Inflammatory macrophage (primary cell): ENCODE measurements around the gene PRKN.

ENCODE experiments used
- DNase-seq, 2 donors: peaks; one replicate each; pipeline ENCODE4 v3.0.0-alpha.2; 2020 to 2022

The PRKN gene

DNA sequence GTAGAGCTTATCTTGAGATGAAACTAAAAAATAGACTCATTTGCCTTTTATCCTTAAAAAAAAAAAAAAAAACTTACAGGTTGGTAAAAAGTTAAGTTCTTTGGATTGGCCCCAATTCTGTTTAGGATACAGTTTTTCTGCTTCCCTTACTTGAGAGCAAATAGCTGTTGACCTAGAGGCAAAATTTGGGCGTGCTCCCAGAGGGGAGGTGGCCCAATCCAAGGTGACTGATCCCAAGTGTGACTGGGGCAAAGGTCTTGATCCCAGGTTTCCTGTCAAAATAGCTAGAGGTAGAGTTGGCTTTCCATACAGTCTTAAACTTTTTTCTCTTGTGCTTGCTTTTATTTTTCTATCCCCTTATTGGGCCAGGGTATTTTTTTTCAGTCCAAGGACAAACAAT is 1089.9 kb downstream of the PRKN start:
- no peak for DNase-seq

GRCh38 chr6:161636882-161637430 is 1090.6 kb downstream of the PRKN start:
- no peak for DNase-seq

GRCh38 chr6:161635975-161636374 is 1091.6 kb downstream of the PRKN start:
- no peak for DNase-seq

DNA sequence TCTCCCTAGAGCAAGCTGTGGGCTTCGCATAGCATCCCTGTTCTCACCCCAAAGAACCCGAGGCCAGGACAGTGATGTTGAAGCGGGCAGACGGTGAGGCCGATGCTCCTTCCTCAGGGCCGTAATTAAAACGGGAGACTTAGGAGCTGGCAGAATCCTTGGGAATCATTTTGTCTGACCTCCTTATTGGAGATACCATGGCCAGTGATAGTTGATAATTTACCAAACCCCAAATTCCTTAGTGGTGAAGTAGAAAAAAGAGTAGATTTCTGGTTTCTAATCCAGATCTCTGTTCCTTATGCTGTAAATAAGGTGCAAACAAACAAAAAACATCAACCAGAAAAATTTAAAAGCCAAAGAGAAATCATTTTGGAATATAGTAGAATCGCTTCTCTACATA is 1092.7 kb downstream of the PRKN start:
- no peak for DNase-seq

DNA sequence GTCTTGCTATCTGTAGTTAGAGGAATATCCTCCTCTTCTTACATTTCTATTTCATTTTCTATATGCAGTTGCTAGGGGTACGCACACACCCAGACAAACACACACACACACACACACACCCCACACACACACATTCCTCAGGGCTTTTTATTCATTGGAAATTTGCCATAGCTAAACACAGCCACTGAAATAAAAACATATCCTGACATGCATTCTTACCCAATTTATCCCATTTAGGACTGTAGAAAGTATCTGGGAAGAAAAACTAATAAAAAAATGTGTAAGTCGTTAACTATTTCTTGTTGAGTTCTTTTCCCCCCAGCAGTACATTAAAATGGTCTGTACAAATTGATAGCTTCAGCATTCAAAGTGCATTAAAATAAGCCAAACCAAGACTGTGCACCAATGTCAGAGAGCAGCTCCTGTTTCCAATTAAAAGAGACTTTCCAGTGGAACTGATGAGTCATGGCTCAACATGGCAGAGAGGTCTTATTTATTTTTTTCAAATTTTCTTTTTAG is 1095.8 kb downstream of the PRKN start:
- DNase-seq = no peak

GRCh38 chr6:161630674-161631073 is 1096.9 kb downstream of the PRKN start:
- DNase-seq = no peak

DNA sequence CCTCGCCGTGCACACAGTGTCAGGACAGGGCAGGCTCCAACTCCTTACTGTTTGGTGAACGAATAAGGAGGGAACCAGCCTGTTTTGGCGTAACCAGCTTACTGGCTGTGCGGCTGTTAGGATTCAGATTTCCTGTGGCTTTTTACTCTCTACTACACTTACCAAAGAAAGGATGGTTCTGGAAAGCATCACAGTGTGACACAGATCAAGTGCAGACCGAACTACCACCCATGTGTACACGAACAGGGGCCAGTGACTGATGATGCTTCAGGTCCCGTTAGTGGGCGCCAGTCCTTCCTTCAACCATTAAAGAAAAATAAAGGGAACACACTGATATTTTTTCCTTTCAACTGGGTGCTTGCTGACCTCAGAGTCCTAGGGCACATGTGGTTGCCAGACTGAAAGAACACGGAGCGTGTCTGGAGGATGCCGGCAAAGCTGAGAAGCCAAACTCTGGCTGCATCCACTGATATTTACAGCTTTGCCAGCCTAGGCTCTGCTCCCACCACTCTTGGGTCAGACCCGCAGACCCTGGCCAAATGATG is 1101.4 kb downstream of the PRKN start:
- no peak for DNase-seq

GRCh38 chr6:161624111-161624510 is 1103.5 kb downstream of the PRKN start:
- DNase-seq = no peak

DNA sequence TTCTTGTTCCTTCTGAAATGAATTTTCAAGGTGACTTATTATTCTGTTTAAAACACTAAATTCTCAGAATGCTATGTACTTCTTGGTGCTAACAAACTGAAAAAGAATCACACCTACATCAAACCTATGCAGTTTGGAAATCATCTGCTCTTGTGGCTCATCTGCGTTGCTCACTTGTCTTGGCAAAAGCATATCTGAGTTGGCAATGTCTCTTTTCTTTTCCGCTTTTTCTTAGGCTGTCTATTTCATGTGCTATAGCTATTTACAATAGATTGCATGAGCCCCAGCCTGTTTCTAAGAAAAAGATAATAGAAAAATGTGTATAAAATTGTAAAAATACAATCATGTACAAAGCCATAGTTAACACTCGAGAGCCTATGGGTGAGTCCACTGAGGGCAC is 1104.8 kb downstream of the PRKN start:
- no peak for DNase-seq

- no peak for DNase-seq
Measured at GRCh38 chr6:161618831-161619454, 1108.6 kb downstream of the PRKN start.

GRCh38 chr6:161613711-161614110 is 1113.9 kb downstream of the PRKN start:
- DNase-seq = no peak

DNA sequence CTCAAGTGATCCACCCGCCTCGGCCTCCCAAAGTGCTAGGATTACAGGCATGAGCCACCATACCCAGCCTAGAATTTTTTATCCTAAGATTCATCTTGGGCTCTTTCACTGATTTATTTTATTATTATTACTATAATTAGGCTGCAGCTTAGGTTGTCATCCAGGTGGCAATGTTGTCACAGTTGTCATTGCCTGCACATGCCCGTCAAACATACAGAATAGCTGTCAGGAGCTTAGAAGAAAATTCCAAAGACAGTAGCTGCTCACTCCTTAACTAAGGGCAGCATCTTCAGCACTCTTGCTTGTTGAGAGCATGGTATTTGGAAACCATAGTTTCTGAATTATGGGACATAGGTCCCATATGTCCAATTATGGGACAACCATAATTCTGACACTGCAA is 1118.8 kb downstream of the PRKN start:
- no peak for DNase-seq

DNA sequence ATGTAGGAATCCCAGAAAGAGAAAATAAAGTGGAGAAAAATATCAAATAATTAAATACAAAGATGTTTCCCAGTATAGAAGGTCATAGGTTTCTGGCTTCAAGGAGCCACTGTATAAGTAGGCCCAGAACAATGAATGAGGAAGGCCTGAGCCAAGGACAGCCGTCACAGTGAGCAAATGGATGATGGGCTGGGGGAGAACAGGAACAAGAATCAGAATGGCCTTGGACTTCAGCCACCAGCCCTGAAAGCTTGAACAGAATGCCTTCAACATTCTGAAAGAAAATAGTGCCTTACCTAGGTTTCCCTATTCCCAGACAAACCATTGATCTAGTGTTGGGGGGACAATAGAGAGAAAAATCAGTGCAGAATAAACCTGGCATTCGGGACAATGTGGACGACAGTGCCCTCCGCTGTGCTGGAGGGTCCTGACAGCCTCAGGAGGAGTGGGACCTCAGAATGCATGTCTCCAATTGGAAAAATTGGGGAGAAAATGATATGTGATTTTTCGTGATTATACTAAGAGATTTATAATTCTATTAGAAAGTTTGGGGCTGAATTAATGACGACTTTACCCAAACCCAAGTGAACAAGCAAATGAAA is 1119.8 kb downstream of the PRKN start:
- no peak for DNase-seq

DNA sequence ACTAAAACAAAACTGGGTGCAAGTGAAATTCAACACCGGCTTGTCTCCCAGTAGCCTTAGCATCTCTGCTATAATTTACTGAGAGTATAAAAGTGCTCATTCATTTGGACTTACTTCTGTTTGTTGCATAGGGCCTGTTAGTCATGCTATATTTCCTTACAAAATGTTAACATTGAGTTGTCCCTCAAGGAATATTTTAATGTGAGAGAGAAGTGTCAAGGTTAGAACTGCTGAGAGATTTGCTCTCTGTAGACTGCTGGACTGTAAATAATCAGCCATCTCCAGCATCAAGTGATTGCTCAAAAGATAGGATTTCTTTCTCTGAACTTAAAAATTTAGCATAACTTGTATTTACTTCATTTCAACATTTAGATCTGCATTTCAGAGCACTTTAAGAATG is 1125.2 kb downstream of the PRKN start:
- no peak for DNase-seq

GRCh38 chr6:161598896-161599295 is 1128.7 kb downstream of the PRKN start:
- no peak for DNase-seq

DNA sequence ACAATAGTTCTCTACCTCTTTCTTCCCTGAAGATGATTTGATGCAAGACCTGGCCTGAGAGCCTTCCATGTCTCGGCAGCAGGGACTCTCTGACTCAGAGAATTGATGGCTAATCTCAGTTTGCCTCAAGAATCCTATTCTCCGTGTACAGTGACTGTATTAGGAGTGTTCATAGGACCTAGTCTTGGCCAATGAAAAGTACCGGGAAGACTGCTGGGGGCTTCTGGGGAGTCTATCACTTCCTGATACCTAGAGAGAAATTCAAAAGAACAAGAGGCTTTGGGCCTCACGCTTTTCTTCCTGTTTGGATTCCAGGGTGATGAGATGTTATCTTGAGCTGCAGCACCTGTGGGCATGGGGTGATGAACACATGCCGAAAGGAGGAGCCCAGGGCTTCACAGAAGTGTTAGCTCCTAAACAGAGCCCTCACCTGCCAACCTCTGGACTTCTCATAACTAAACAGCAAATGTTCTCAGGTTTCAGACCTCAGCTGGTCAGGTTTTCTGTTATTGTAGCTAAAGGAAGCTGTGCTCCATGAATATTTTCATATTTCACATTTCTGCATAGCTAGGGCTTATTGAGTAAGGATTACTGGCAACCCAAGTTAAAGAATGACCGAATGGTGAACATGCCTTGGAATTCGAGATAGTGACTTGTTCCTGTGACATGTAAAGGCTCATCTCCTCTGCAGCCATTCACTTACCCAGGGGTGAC is 1130.6 kb downstream of the PRKN start:
- DNase-seq = no peak

- DNase-seq = no peak
Measured at GRCh38 chr6:161594412-161594811, 1133.2 kb downstream of the PRKN start.

DNA sequence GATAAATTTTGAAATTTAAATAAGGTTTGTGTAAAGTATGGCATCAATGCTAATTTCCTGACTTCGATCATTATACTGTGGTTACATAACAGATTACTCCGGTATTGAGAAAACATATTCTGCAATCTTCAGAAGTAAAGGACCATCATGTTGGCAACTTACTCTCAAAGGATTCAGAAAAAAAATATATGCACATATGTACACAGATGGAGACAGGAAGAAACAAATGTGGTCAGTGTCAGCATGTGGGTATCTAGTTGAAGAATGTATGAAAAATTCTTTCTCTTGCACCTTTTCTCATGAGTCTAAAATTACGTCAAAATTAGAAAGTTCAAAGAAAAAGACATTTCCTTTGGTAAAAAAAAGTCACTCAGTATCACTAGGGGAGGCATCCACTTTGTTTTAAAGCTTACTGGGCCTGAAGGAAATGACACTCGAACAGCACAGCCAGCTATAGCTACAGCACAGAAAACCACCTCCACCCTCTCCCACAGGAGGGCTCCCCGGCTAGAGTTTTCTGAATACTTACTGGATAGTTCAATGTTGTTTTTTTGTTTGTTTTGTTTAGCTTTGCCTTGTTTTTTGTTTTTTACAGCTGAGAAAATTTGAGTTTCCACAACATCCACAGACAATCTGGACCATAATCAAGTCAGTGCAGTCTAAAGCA is 1136.5 kb downstream of the PRKN start:
- DNase-seq = no peak

GRCh38 chr6:161586887-161587286 is 1140.7 kb downstream of the PRKN start:
- no peak for DNase-seq

DNA sequence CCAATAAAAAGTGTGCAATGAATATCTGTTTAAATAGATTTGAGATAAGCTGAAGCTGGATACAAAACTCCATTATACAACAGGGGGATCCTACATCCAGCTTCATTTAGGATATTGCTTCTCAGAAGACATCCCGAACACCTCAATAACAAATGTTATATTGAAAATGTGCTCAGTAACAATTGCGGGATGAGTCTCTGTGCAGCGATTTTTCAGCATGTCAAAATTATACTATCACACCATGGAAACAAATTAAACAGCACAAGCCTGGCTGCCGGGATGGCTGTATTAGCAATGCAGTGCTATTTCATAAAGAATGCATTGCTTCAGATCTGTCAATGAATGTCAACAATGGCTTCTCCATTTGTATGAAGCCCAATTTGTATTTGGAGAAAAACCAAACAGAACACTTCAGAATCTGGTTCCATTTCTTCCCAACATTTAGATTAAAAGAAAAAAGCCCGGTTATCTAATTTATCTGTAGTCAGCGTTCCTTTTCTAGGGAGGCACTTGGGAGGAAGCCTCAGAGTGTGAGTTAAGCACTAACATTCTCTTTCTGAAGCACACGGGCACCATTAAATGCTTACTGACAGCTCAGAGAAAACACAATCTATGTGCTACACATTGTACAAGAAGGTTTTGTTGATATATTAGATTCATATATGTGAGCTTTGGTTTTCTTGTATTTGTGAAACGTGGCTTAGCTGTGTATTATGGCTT is 1142.8 kb downstream of the PRKN start:
- DNase-seq = no peak

- no peak for DNase-seq
Measured at GRCh38 chr6:161584051-161584450, 1143.5 kb downstream of the PRKN start.

GRCh38 chr6:161583584-161583983 is 1144.0 kb downstream of the PRKN start:
- no peak for DNase-seq
